Stimulated activated naive B cell treated with anti-CD40 and anti-IgM and Interleukin-4, amounts not matched to agents 10 μg/mL and 1 μg/mL and 100 μg/mL, for 72 hours (primary cell): ENCODE data around the gene CTNNBIP1.
"Not testable (repeated sequence)": the region's sequence is repeated elsewhere in the genome, so short reads cannot be mapped to it uniquely, and the experiment has no call there.

Experiments
- ATAC-seq, 2 donors: fragments of 150-1000 bp; cut with Tn5 transposase; replicated peaks; 2 replicates each; pipeline ENCODE4 v1.10.0; 2021; ENCODE audit warnings: moderate library complexity in 1 of 2
- DNase-seq: peaks from one replicate; pipeline ENCODE4 v3.0.0; 2021
- H3K27ac Mint-ChIP-seq: one replicate; pipeline ENCODE4 v1.8.0; 2022; ENCODE audit warnings: mild to moderate bottlenecking, mixed read lengths
- H3K27me3 Mint-ChIP-seq, 2 donors: one replicate each; pipeline ENCODE4 v1.8.0; 2022; ENCODE audit warnings: mixed read lengths in 2 of 2
- H3K36me3 Mint-ChIP-seq, 2 donors: one replicate each; pipeline ENCODE4 v1.8.0; 2022; ENCODE audit warnings: mixed read lengths in 2 of 2, mild to moderate bottlenecking in 1 of 2
- H3K4me1 Mint-ChIP-seq, 2 donors: one replicate each; pipeline ENCODE4 v1.8.0; 2022; ENCODE audit warnings: mixed read lengths in 2 of 2, mild to moderate bottlenecking in 1 of 2
- H3K4me3 Mint-ChIP-seq, 2 donors: one replicate each; pipeline ENCODE4 v1.8.0; 2022; ENCODE audit warnings: mild to moderate bottlenecking in 2 of 2, mixed read lengths in 2 of 2, moderate library complexity in 1 of 2
- H3K9me3 Mint-ChIP-seq, 2 donors: one replicate each; pipeline ENCODE4 v1.8.0; 2022; ENCODE audit warnings: mixed read lengths in 2 of 2, mild to moderate bottlenecking in 1 of 2

Gene CTNNBIP1

GRCh38 chr1:9910076-9910422 is at the start of gene CTNNBIP1:
TSS of gene CTNNBIP1 (minus strand) at chr1:9910269. CDS start at chr1:9872064, 38,205 bp downstream.
- Mint-ChIP-seq H3K27me3 (no peaks in the 10 kb centered on the region), H3K9me3 (no peaks in the 10 kb centered on the region), H3K36me3 (no peaks in the 10 kb centered on the region), H3K27ac (peak within 1 kb of the TSS; percentile 98), H3K4me1 (peaks cover 19 to 37% of the 10 kb centered on the region in 2 donors), H3K4me3 (peak within 1 kb of the TSS; percentile 94 to 97)
- no peak for DNase-seq
- peak; percentile 76 to 80 for ATAC-seq

- DNase-seq (no peak), ATAC-seq (no peak)
- H3K27me3 Mint-ChIP-seq = no peaks in the 10 kb centered on the region
- H3K9me3 Mint-ChIP-seq = no peaks in the 10 kb centered on the region
- H3K4me1 Mint-ChIP-seq = peaks cover 9 to 14% of the 10 kb centered on the region in 2 donors
- H3K4me3 Mint-ChIP-seq = no peak overlapping the region
- H3K36me3 Mint-ChIP-seq = no peaks in the 10 kb centered on the region
- no peak overlapping the region for H3K27ac Mint-ChIP-seq
Measured at GRCh38 chr1:9957726-9958125, 47.7 kb upstream of the CTNNBIP1 start.

- H3K27ac Mint-ChIP-seq = peak overlapping the region; percentile 17
- DNase-seq = no peak
- ATAC-seq = no peak
Measured at GRCh38 chr1:9946315-9946714, 36.2 kb upstream of the CTNNBIP1 start.

GRCh38 chr1:9942939-9943788 is 33.1 kb upstream of the CTNNBIP1 start, which contains the start of the genes LZIC and NMNAT1:
TSS of gene LZIC (minus strand) at chr1:9943391. CDS start at chr1:9936619, 6,772 bp downstream.
TSS of gene NMNAT1 (plus strand) at chr1:9943475. CDS start at chr1:9972074, 28,599 bp downstream.
- peak; percentile 90 for DNase-seq
- H3K27ac Mint-ChIP-seq = peak within 1 kb of the TSS; percentile 99
- peak within 1 kb of the TSS; percentile 97 to 99 for H3K4me3 Mint-ChIP-seq
- H3K4me1 Mint-ChIP-seq = peaks cover 18 to 22% of the 10 kb centered on the region in 2 donors
- no peaks in the 10 kb centered on the region for H3K27me3 Mint-ChIP-seq
- ATAC-seq = peak; percentile 95 to 97
- H3K9me3 Mint-ChIP-seq = no peaks in the 10 kb centered on the region
- H3K36me3 Mint-ChIP-seq = peaks cover 18 to 35% of the 10 kb centered on the region in 2 donors

More at GRCh38 chr1:9946315-9946714, 36.2 kb upstream of the CTNNBIP1 start:
- H3K4me1 Mint-ChIP-seq = peaks cover 26 to 33% of the 10 kb centered on the region in 2 donors
- no peaks in the 10 kb centered on the region for H3K27me3 Mint-ChIP-seq
- H3K9me3 Mint-ChIP-seq = no peaks in the 10 kb centered on the region
- peaks cover 9 to 26% of the 10 kb centered on the region in 2 donors for H3K36me3 Mint-ChIP-seq
- no peak overlapping the region for H3K4me3 Mint-ChIP-seq

GRCh38 chr1:9942399-9942938 is 32.4 kb upstream of the CTNNBIP1 start:
- peak; percentile 63 to 66 for ATAC-seq
- H3K27ac Mint-ChIP-seq = peak overlapping the region; percentile 99
- H3K27me3 Mint-ChIP-seq = no peaks in the 10 kb centered on the region
- H3K4me1 Mint-ChIP-seq = peaks cover 17 to 22% of the 10 kb centered on the region in 2 donors
- peak; percentile 17 for DNase-seq
- peaks cover 15 to 28% of the 10 kb centered on the region in 2 donors for H3K36me3 Mint-ChIP-seq
- no peaks in the 10 kb centered on the region for H3K9me3 Mint-ChIP-seq
- H3K4me3 Mint-ChIP-seq = peak overlapping the region; percentile 97 to 99

GRCh38 chr1:9929431-9930385 is 19.6 kb upstream of the CTNNBIP1 start:
- Mint-ChIP-seq H3K27ac (no peak overlapping the region), H3K4me1 (peaks cover 4 to 5% of the 10 kb centered on the region in 2 donors), H3K9me3 (no peaks in the 10 kb centered on the region), H3K36me3 (peaks cover 13 to 29% of the 10 kb centered on the region in 2 donors), H3K27me3 (no peaks in the 10 kb centered on the region), H3K4me3 (no peak overlapping the region)
- no peak for DNase-seq
- ATAC-seq = no peak

- H3K27ac Mint-ChIP-seq = peak overlapping the region; percentile 56
- ATAC-seq (no peak), DNase-seq (no peak)
- no peaks in the 10 kb centered on the region for H3K9me3 Mint-ChIP-seq
- peaks cover 4 to 5% of the 10 kb centered on the region in 2 donors for H3K4me1 Mint-ChIP-seq
- no peaks in the 10 kb centered on the region for H3K27me3 Mint-ChIP-seq
- H3K4me3 Mint-ChIP-seq = no peak overlapping the region
- peaks cover 9 to 23% of the 10 kb centered on the region in 2 donors for H3K36me3 Mint-ChIP-seq
Measured at GRCh38 chr1:9927259-9927658, 17.2 kb upstream of the CTNNBIP1 start.

GRCh38 chr1:9922342-9922741 is 12.3 kb upstream of the CTNNBIP1 start:
- H3K9me3 Mint-ChIP-seq = no peaks in the 10 kb centered on the region
- no peak overlapping the region for H3K4me3 Mint-ChIP-seq
- H3K27ac Mint-ChIP-seq = no peak overlapping the region
- H3K4me1 Mint-ChIP-seq = peaks cover 0 to 3% of the 10 kb centered on the region in 2 donors
- ATAC-seq (no peak), DNase-seq (no peak)
- H3K27me3 Mint-ChIP-seq = no peaks in the 10 kb centered on the region
- peaks cover 0 to 5% of the 10 kb centered on the region in 2 donors for H3K36me3 Mint-ChIP-seq

- H3K9me3 Mint-ChIP-seq = no peaks in the 10 kb centered on the region
- DNase-seq = no peak
- H3K4me3 Mint-ChIP-seq = no peak overlapping the region
- no peaks in the 10 kb centered on the region for H3K36me3 Mint-ChIP-seq
- no peaks in the 10 kb centered on the region for H3K27me3 Mint-ChIP-seq
- no peaks in the 10 kb centered on the region for H3K4me1 Mint-ChIP-seq
- no peak overlapping the region for H3K27ac Mint-ChIP-seq
- no peak for ATAC-seq
Measured at GRCh38 chr1:9920606-9921005, 10.5 kb upstream of the CTNNBIP1 start.

- H3K4me1 Mint-ChIP-seq = no peaks in the 10 kb centered on the region
- no peaks in the 10 kb centered on the region for H3K9me3 Mint-ChIP-seq
- H3K27ac Mint-ChIP-seq = no peak overlapping the region
- H3K4me3 Mint-ChIP-seq = no peak overlapping the region
- no peaks in the 10 kb centered on the region for H3K36me3 Mint-ChIP-seq
- ATAC-seq = no peak
- DNase-seq = no peak
- no peaks in the 10 kb centered on the region for H3K27me3 Mint-ChIP-seq
Measured at GRCh38 chr1:9917901-9918300, 7.8 kb upstream of the CTNNBIP1 start.

GRCh38 chr1:9917495-9917894 is 7.4 kb upstream of the CTNNBIP1 start:
- not testable (repeated sequence) for H3K36me3 Mint-ChIP-seq, H3K4me1 Mint-ChIP-seq, H3K4me3 Mint-ChIP-seq, H3K9me3 Mint-ChIP-seq, H3K27me3 Mint-ChIP-seq, DNase-seq, H3K27ac Mint-ChIP-seq, ATAC-seq

- no peaks in the 10 kb centered on the region for H3K36me3 Mint-ChIP-seq
- H3K9me3 Mint-ChIP-seq = no peaks in the 10 kb centered on the region
- DNase-seq (no peak), ATAC-seq (no peak)
- H3K27ac Mint-ChIP-seq = no peak overlapping the region
- no peaks in the 10 kb centered on the region for H3K27me3 Mint-ChIP-seq
- peaks cover 4 to 7% of the 10 kb centered on the region in 2 donors for H3K4me1 Mint-ChIP-seq
- no peak overlapping the region for H3K4me3 Mint-ChIP-seq
Measured at GRCh38 chr1:9916452-9916851, 6.4 kb upstream of the CTNNBIP1 start.

GRCh38 chr1:9914610-9914937 is 4.5 kb upstream of the CTNNBIP1 start:
- no peaks in the 10 kb centered on the region for H3K36me3 Mint-ChIP-seq
- DNase-seq = no peak

More at GRCh38 chr1:9914610-9914937, 4.5 kb upstream of the CTNNBIP1 start:
- Mint-ChIP-seq H3K27me3 (no peaks in the 10 kb centered on the region), H3K4me1 (peaks cover 6 to 15% of the 10 kb centered on the region in 2 donors), H3K27ac (no peak overlapping the region), H3K4me3 (no peak overlapping the region), H3K9me3 (no peaks in the 10 kb centered on the region)
- no peak for ATAC-seq
